B cell (primary cell): ENCODE results near the gene NHSL1. TPM values are rescaled to one million over a fixed set of nuclear protein-coding genes. Genes with fewer than 3 reads are reported as not detected.

Experiments used
- ATAC-seq: fragments of 200-7000 bp; cut with Tn5 transposase; one replicate; pipeline ENCODE4 v1.10.0; 2021; ENCODE audit warnings: low read depth, mild to moderate bottlenecking, moderate number of reproducible peaks, moderate library complexity
- CTCF ChIA-PET: fragments of 350-600 bp; sonication (Branson Sonifier 250); formaldehyde crosslinking; loops from one replicate; lab custom pipeline; 2021; ENCODE audit warnings: antibody characterized with exemption, inconsistent platforms; lab: Charles Lee
- POLR2A ChIA-PET: fragments of 350-600 bp; sonication (Branson Sonifier 250); formaldehyde crosslinking; loops from one replicate; lab custom pipeline; 2021; ENCODE audit warnings: antibody characterized with exemption; lab: Charles Lee
- DNase-seq: peaks from one replicate; pipeline ENCODE4 v3.0.0; 2013
- H2AFZ ChIP-seq: 2 replicates; pipeline ENCODE4 v1.6.1; 2012; ENCODE audit warnings: mild to moderate bottlenecking, low read depth, low read length; ENCODE audit not compliant: insufficient read depth, poor library complexity, severe bottlenecking
- H3K27ac ChIP-seq, 2 donors: 1 replicate in 1 of 2; 2 replicates in 1 of 2; pipeline ENCODE4 v1.5.1; 2012 to 2013; ENCODE audit warnings: low read length in 2 of 2, mild to moderate bottlenecking in 2 of 2, moderate library complexity in 1 of 2
- H3K27me3 ChIP-seq, 4 experiments: fragments of 200-600 bp in 1 of 4; sonication (generic) in 1 of 4; replicated peaks in 1 of 4; 1 replicate in 2 of 4; 2 replicates in 2 of 4; pipeline versions ENCODE4 v1.6.1 to v1.7.0; 2013 to 2016; ENCODE audit warnings: low read length in 3 of 4, mild to moderate bottlenecking in 2 of 4, mixed read lengths in 1 of 4, moderate library complexity in 1 of 4; ENCODE audit not compliant: insufficient read depth in 4 of 4, control insufficient read depth in 3 of 4; ENCODE audit errors: control extremely low read depth in 1 of 4
- H3K36me3 ChIP-seq, 2 experiments: replicated peaks in 1 of 2; 1 replicate in 1 of 2; 2 replicates in 1 of 2; pipeline versions ENCODE4 v1.6.1 to v1.7.1; 2013; ENCODE audit warnings: low read length in 1 of 2; ENCODE audit not compliant: insufficient read depth in 2 of 2, control insufficient read depth in 1 of 2; ENCODE audit errors: control extremely low read depth in 1 of 2, extremely low read depth in 1 of 2
- H3K4me1 ChIP-seq, 2 donors: fragments of 200-600 bp in 1 of 2; sonication (generic) in 1 of 2; 1 replicate in 1 of 2; 2 replicates in 1 of 2; pipeline versions ENCODE4 v1.5.1 to v1.6.1; 2013 to 2017; ENCODE audit warnings: low read length in 2 of 2; ENCODE audit not compliant: control insufficient read depth in 2 of 2, insufficient read depth in 2 of 2
- H3K4me2 ChIP-seq: replicated peaks from 2 replicates; pipeline ENCODE3; 2012; ENCODE audit warnings: mild to moderate bottlenecking, low read depth, low read length; ENCODE audit not compliant: poor library complexity, severe bottlenecking
- H3K4me3 ChIP-seq, 5 experiments: fragments of 200-600 bp in 1 of 5; sonication (generic) in 1 of 5; 1 replicate in 3 of 5; 2 replicates in 2 of 5; pipeline versions ENCODE4 v1.5.1 to v1.7.0; 2011 to 2016; ENCODE audit warnings: low read length in 4 of 5, mild to moderate bottlenecking in 4 of 5, low read depth in 2 of 5, control low read depth in 1 of 5, moderate library complexity in 1 of 5; ENCODE audit not compliant: insufficient read depth in 1 of 5; ENCODE audit errors: control extremely low read depth in 1 of 5, extremely low read depth in 1 of 5
- H3K79me2 ChIP-seq: fragments of 200-600 bp; sonication (generic); one replicate; pipeline ENCODE4 v1.6.0; 2016; ENCODE audit warnings: low read length; ENCODE audit not compliant: control insufficient read depth, insufficient read depth
- H3K9ac ChIP-seq: fragments of 200-600 bp; sonication (generic); 2 replicates; pipeline ENCODE4 v1.6.1; 2017; ENCODE audit warnings: mild to moderate bottlenecking, low read length, moderate library complexity
- H3K9me3 ChIP-seq, 3 donors: one replicate each; pipeline versions ENCODE4 v1.6.1 to v1.7.1; 2013; ENCODE audit warnings: low read length in 2 of 3; ENCODE audit not compliant: control insufficient read depth in 2 of 3, insufficient read depth in 1 of 3; ENCODE audit errors: control extremely low read depth in 1 of 3
- H4K20me1 ChIP-seq: 2 replicates; pipeline ENCODE4 v1.6.0; 2012; ENCODE audit warnings: mild to moderate bottlenecking, low read length; ENCODE audit not compliant: insufficient read depth, control insufficient read depth, poor library complexity, severe bottlenecking
- H3K27ac Mint-ChIP-seq: one replicate; pipeline ENCODE4 v1.8.0; 2021; ENCODE audit warnings: mixed read lengths
- H3K27me3 Mint-ChIP-seq: one replicate; pipeline ENCODE4 v1.8.0; 2021; ENCODE audit warnings: mixed read lengths
- H3K4me1 Mint-ChIP-seq: one replicate; pipeline ENCODE4 v1.8.0; 2021; ENCODE audit warnings: mixed read lengths
- H3K4me3 Mint-ChIP-seq: one replicate; pipeline ENCODE4 v1.8.0; 2021; ENCODE audit warnings: mixed read lengths
- H3K9me3 Mint-ChIP-seq: one replicate; pipeline ENCODE4 v1.8.0; 2022; ENCODE audit warnings: mixed read lengths; ENCODE audit not compliant: insufficient read depth
- CTCF ChIP-seq: fragments of 200-600 bp; IDR thresholded peaks from one replicate; pipeline ENCODE4 v1.8.0; 2022; ENCODE audit warnings: antibody characterized with exemption, mild to moderate bottlenecking
- EZH2 ChIP-seq: IDR thresholded peaks from 2 replicates; pipeline ENCODE4 v1.6.1; 2012; ENCODE audit warnings: borderline replicate concordance, low read depth, mild to moderate bottlenecking, moderate library complexity, low read length; ENCODE audit not compliant: insufficient read depth, poor library complexity, severe bottlenecking
- whole genome bisulfite sequencing: methylation state at CpG from one replicate; pipeline ENCODE4 v1.1.5; 2013; ENCODE audit warnings: missing lambda C conversion rate; ENCODE audit not compliant: insufficient coverage; 5-methylcytosine and 5-hydroxymethylcytosine counted together
- intact Hi-C: fragments of 100-400 bp; cut with micrococcal nuclease; formaldehyde crosslinking; loops from one replicate; pipeline ENCODE4 v1.10.0; 2022
- polyA plus RNA-seq: library from polyadenylated mRNA; depleted of rRNA; stranded (reverse); fragments of >200 nt; gene quantifications from 2 replicates; pipeline ENCODE4 v1.2.3, GENCODE V29; 2012
- total RNA-seq, 2 donors: library from RNA; stranded (reverse); fragments of 120-200 nt in 1 of 2; gene quantifications; 1 replicate in 1 of 2; 2 replicates in 1 of 2; pipeline versions ENCODE4 v1.2.3 to v1.2.4, GENCODE V29; 2013 to 2022

NHSL1 gene
- total and polyA plus RNA-seq, 2 donors (not counting 1 experiment from before 2014, with no cell fraction given) = 0.04 to 0.10 TPM

- Mint-ChIP-seq H3K9me3 (no peaks in the 10 kb centered on the region), H3K4me3 (no peak overlapping the region), H3K27ac (no peak overlapping the region), H3K4me1 (peaks cover 4% of the 10 kb centered on the region), H3K27me3 (peaks cover 15% of the 10 kb centered on the region)
- 100% methylated on average over 2 of the region's 14 CpGs for WGBS
- H3K9me3 ChIP-seq = no peaks in the 10 kb centered on the region
- no peak overlapping the region for H3K4me2 ChIP-seq
- H4K20me1 ChIP-seq = no peaks in the 10 kb centered on the region
- TF ChIP-seq CTCF = no peak
- no peak for TF ChIP-seq EZH2
- H3K27ac ChIP-seq = no peak overlapping the region
- no peaks in the 10 kb centered on the region for H3K27me3 ChIP-seq
- H3K9ac ChIP-seq = no peak overlapping the region
- no peaks in the 10 kb centered on the region for H3K36me3 ChIP-seq
- H3K4me1 ChIP-seq = peaks cover 2 to 3% of the 10 kb centered on the region in 2 donors
- ATAC-seq = no peak
- DNase-seq = no peak
- intact Hi-C loops = no loop called here
- POLR2A ChIA-PET = no interaction called here
- H3K79me2 ChIP-seq = no peaks in the 10 kb centered on the region
- CTCF ChIA-PET = interaction anchor here (1.2 to 2.0 kb wide), 3 partner anchors 16 to 388 kb away, joined by 3 to 6 read pairs (median 5); no protein-coding TSS in a partner anchor
- H3K4me3 ChIP-seq = no peak overlapping the region
- H2AFZ ChIP-seq = no peak overlapping the region
These were observed 5.7 kb upstream of the NHSL1 start for GRCh38 chr6:138504764-138505689.
